ENCODE data around the gene JUNB. TPM values are rescaled to one million over a fixed set of nuclear protein-coding genes. Genes with fewer than 3 reads are reported as not detected.

JUNB gene
- total and polyA plus RNA-seq, 2 of the 13 experiments (the other 11 are each of a cell fraction or from before 2014, with no cell fraction given) = 7.7 to 8.2 TPM

DNA sequence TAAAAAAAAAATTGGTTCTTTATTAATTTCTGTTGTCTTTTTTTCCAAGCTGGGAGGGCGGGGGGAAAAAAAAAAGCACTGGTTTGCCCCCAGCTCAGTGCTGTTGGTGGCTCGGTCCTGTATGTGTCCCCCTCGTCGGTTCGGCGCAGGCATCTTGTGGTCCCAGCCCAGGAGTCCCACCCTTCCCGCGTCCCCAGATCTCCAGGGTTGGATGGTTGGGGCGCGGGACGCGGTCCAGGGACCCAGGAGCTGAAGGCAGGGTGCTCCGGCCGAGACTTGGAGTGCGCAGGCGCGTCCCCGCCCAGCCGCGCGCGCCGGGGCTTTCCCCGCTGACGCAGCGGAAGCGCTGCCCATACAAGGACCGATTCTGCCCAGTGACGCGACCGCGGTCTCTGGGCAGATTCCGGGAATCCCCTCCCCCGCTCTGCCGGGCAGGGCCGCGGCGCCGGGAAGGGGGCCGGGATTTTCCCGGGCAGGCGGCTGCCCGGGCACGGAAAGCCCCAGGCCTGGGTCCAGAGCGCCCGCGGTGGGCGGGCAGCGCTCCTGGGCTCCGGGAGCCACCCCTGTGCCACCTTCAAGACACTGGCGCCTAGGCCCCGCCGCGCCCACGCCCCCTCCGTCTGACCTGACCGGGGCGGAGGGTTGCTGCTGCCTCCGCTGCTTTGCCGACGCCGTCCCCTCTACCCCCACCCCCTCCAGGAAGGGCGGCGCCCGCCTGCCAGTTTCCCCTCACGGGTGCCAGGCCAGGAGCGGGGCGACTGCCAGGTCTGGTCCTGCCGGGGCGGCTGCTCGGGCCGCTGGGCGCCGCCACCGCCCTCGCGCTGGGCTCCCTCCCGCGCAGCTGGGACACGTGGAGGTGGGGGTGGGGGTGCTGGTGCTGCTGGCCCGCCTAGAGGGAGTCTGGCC lies 2.3 kb downstream of the JUNB start (continued):
- TF ChIP-seq, protein P1, sequence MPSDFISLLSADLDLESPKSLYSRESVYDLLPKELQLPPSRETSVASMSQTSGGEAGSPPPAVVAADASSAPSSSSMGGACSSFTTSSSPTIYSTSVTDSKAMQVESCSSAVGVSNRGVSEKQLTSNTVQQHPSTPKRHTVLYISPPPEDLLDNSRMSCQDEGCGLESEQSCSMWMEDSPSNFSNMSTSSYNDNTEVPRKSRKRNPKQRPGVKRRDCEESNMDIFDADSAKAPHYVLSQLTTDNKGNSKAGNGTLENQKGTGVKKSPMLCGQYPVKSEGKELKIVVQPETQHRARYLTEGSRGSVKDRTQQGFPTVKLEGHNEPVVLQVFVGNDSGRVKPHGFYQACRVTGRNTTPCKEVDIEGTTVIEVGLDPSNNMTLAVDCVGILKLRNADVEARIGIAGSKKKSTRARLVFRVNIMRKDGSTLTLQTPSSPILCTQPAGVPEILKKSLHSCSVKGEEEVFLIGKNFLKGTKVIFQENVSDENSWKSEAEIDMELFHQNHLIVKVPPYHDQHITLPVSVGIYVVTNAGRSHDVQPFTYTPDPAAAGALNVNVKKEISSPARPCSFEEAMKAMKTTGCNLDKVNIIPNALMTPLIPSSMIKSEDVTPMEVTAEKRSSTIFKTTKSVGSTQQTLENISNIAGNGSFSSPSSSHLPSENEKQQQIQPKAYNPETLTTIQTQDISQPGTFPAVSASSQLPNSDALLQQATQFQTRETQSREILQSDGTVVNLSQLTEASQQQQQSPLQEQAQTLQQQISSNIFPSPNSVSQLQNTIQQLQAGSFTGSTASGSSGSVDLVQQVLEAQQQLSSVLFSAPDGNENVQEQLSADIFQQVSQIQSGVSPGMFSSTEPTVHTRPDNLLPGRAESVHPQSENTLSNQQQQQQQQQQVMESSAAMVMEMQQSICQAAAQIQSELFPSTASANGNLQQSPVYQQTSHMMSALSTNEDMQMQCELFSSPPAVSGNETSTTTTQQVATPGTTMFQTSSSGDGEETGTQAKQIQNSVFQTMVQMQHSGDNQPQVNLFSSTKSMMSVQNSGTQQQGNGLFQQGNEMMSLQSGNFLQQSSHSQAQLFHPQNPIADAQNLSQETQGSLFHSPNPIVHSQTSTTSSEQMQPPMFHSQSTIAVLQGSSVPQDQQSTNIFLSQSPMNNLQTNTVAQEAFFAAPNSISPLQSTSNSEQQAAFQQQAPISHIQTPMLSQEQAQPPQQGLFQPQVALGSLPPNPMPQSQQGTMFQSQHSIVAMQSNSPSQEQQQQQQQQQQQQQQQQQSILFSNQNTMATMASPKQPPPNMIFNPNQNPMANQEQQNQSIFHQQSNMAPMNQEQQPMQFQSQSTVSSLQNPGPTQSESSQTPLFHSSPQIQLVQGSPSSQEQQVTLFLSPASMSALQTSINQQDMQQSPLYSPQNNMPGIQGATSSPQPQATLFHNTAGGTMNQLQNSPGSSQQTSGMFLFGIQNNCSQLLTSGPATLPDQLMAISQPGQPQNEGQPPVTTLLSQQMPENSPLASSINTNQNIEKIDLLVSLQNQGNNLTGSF (CRISPR knock-in tag; IDR thresholded peaks at IDR 0.05) = no peak
- no peak for TF ChIP-seq ZNF460 (CRISPR knock-in tag; IDR thresholded peaks at IDR 0.05; ENCODE audit: borderline replicate concordance)
- no peak for TF ChIP-seq ZMYM3 (CRISPR knock-in tag; IDR thresholded peaks at IDR 0.05)
- peak; percentile 88 for TF ChIP-seq ZNF547 (CRISPR knock-in tag; IDR thresholded peaks at IDR 0.05)
- no peak for TF ChIP-seq NKX3-1 (CRISPR knock-in tag; IDR thresholded peaks at IDR 0.05)
- TF ChIP-seq, protein P2, sequence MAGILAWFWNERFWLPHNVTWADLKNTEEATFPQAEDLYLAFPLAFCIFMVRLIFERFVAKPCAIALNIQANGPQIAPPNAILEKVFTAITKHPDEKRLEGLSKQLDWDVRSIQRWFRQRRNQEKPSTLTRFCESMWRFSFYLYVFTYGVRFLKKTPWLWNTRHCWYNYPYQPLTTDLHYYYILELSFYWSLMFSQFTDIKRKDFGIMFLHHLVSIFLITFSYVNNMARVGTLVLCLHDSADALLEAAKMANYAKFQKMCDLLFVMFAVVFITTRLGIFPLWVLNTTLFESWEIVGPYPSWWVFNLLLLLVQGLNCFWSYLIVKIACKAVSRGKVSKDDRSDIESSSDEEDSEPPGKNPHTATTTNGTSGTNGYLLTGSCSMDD (CRISPR knock-in tag; IDR thresholded peaks at IDR 0.05) = no peak
- TF ChIP-seq, protein P3, sequence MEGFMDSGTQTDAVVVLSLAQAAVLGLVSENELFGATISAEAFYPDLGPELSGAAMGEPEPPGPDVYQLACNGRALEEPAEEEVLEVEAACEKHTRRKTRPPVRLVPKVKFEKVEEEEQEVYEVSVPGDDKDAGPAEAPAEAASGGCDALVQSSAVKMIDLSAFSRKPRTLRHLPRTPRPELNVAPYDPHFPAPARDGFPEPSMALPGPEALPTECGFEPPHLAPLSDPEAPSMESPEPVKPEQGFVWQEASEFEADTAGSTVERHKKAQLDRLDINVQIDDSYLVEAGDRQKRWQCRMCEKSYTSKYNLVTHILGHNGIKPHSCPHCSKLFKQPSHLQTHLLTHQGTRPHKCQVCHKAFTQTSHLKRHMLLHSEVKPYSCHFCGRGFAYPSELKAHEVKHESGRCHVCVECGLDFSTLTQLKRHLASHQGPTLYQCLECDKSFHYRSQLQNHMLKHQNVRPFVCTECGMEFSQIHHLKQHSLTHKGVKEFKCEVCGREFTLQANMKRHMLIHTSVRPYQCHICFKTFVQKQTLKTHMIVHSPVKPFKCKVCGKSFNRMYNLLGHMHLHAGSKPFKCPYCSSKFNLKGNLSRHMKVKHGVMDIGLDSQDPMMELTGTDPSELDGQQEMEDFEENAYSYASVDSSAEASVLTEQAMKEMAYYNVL (CRISPR knock-in tag; IDR thresholded peaks at IDR 0.05; ENCODE audit: borderline replicate concordance) = no peak
- no peak for TF ChIP-seq EZH2 (conservative IDR thresholded peaks at IDR 0.05; ENCODE audit: low read depth, low read length)
- peak; percentile 99 for TF ChIP-seq RFXAP (CRISPR knock-in tag; IDR thresholded peaks at IDR 0.05; ENCODE audit: borderline replicate concordance)
- peak; percentile 22; the same call in 1 of the 2 replicates for TF ChIP-seq SALL1 (CRISPR knock-in tag; IDR thresholded peaks at IDR 0.05)
- TF ChIP-seq, protein P4, sequence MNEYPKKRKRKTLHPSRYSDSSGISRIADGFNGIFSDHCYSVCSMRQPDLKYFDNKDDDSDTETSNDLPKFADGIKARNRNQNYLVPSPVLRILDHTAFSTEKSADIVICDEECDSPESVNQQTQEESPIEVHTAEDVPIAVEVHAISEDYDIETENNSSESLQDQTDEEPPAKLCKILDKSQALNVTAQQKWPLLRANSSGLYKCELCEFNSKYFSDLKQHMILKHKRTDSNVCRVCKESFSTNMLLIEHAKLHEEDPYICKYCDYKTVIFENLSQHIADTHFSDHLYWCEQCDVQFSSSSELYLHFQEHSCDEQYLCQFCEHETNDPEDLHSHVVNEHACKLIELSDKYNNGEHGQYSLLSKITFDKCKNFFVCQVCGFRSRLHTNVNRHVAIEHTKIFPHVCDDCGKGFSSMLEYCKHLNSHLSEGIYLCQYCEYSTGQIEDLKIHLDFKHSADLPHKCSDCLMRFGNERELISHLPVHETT (CRISPR knock-in tag; conservative IDR thresholded peaks at IDR 0.05) = peak; percentile 66; the same call in 1 of the 2 replicates
- TF ChIP-seq, protein P5, sequence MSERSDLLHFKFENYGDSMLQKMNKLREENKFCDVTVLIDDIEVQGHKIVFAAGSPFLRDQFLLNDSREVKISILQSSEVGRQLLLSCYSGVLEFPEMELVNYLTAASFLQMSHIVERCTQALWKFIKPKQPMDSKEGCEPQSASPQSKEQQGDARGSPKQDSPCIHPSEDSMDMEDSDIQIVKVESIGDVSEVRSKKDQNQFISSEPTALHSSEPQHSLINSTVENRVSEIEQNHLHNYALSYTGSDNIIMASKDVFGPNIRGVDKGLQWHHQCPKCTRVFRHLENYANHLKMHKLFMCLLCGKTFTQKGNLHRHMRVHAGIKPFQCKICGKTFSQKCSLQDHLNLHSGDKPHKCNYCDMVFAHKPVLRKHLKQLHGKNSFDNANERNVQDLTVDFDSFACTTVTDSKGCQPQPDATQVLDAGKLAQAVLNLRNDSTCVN (CRISPR knock-in tag; IDR thresholded peaks at IDR 0.05; ENCODE audit: borderline replicate concordance) = peak; percentile 53; the same call in 1 of the 2 replicates
- TF ChIP-seq RBM22 (optimal IDR thresholded peaks at IDR 0.05; ENCODE audit: low read length) = peak; percentile 21
- peak; percentile 82 for TF ChIP-seq TGIF2 (CRISPR knock-in tag; IDR thresholded peaks at IDR 0.05)
- TF ChIP-seq ZSCAN29 (CRISPR knock-in tag; conservative IDR thresholded peaks at IDR 0.05) = no peak
- TF ChIP-seq ARNTL (CRISPR knock-in tag; IDR thresholded peaks at IDR 0.05) = no peak

Measured in HepG2 (cell line).